HCT116 (cell line): Measurements from ENCODE around the gene ADIPOQ. TPM values are rescaled to one million over a fixed set of nuclear protein-coding genes. Genes with fewer than 3 reads are reported as not detected.

Experiments used
- ATAC-seq: fragments of 200-7000 bp; cut with Tn5 transposase; 2 replicates; pipeline ENCODE4 v1.9.1; 2020; ENCODE audit warnings: mild to moderate bottlenecking, moderate library complexity
- BruUV-seq: library from RNA; stranded (reverse); fragments of 400-500 nt; replicated peaks from 2 replicates; lab custom pipeline; 2021; lab: Mats Ljungman, UMichigan
- CTCF ChIA-PET: fragments of 300-600 bp; sonication (Branson Sonifier 250); formaldehyde crosslinking; loops from one replicate; lab custom pipeline; 2021; ENCODE audit warnings: antibody characterized with exemption; lab: Charles Lee
- POLR2A ChIA-PET: fragments of 300-600, 350-600 bp; sonication (Branson Sonifier 250); formaldehyde crosslinking; loops from one replicate; lab custom pipeline; 2021; ENCODE audit warnings: antibody characterized with exemption; lab: Charles Lee
- RAD21 ChIA-PET, 2 experiments: fragments of 300-600 bp; sonication (Branson Sonifier 250); formaldehyde crosslinking; loops; one replicate each; lab custom pipeline; 2023; ENCODE audit warnings: low total read pairs in 2 of 2; ENCODE audit not compliant: uncharacterized antibody in 2 of 2, unreplicated experiment in 2 of 2, low non-redundant PET in 1 of 2; lab: Charles Lee
- DNase-seq: peaks from one replicate; pipeline ENCODE4 v3.0.0-alpha.2; 2010; ENCODE audit warnings: low read depth, low spot score
- H2AFZ ChIP-seq: fragments of 200-600 bp; shearing (Covaris generic), sonication (generic); 2 replicates; pipeline ENCODE4 v1.6.1; 2017; ENCODE audit warnings: low read depth, mixed run types, mixed read lengths, antibody characterized with exemption, low read length; ENCODE audit not compliant: poor library complexity, severe bottlenecking
- H3K27ac ChIP-seq: 2 replicates; pipeline ENCODE4 v1.5.1; 2012; ENCODE audit warnings: low read depth, low read length
- H3K27me3 ChIP-seq: fragments of 200-600 bp; sonication (generic); 2 replicates; pipeline ENCODE4 v1.6.1; 2016; ENCODE audit warnings: mixed run types, low read length, mixed read lengths; ENCODE audit not compliant: insufficient read depth
- H3K36me3 ChIP-seq, 2 experiments: fragments of 200-500 bp in 1 of 2; fragments of 200-600 bp in 1 of 2; sonication (Bioruptor generic) in 1 of 2; sonication (generic) in 1 of 2; 2 replicates each; pipeline versions ENCODE4 v1.5.1 to v1.6.1; 2014 to 2016; ENCODE audit warnings: low read length in 2 of 2, inconsistent platforms in 1 of 2, mixed read lengths in 1 of 2, mixed run types in 1 of 2; ENCODE audit not compliant: insufficient read depth in 2 of 2, control insufficient read depth in 1 of 2
- H3K4me1 ChIP-seq, 2 experiments: fragments of 200-600 bp in 1 of 2; sonication (generic) in 1 of 2; 2 replicates each; pipeline versions ENCODE4 v1.5.1 to v1.6.1; 2012 to 2017; ENCODE audit warnings: low read length in 2 of 2, inconsistent platforms in 1 of 2, mild to moderate bottlenecking in 1 of 2, mixed read lengths in 1 of 2, mixed run types in 1 of 2, moderate library complexity in 1 of 2; ENCODE audit not compliant: insufficient read depth in 2 of 2, control insufficient read depth in 1 of 2
- H3K4me2 ChIP-seq: fragments of 200-600 bp; sonication (generic); 2 replicates; pipeline ENCODE4 v1.6.1; 2017; ENCODE audit warnings: mixed run types, low read length, mixed read lengths
- H3K4me3 ChIP-seq, 2 experiments: fragments of 200-600 bp in 1 of 2; sonication (generic) in 1 of 2; replicated peaks in 1 of 2; 2 replicates each; pipeline ENCODE4 v1.5.1; 2011 to 2016; ENCODE audit warnings: low read length in 2 of 2, control low read depth in 1 of 2, low read depth in 1 of 2, mild to moderate bottlenecking in 1 of 2, mixed read lengths in 1 of 2, mixed run types in 1 of 2
- H3K79me2 ChIP-seq: fragments of 200-600 bp; sonication (generic); 2 replicates; pipeline ENCODE4 v1.6.1; 2017; ENCODE audit warnings: mild to moderate bottlenecking, mixed run types, low read length, moderate library complexity, mixed read lengths; ENCODE audit not compliant: insufficient read depth
- H3K9ac ChIP-seq: fragments of 200-600 bp; sonication (generic); 2 replicates; pipeline ENCODE4 v1.6.1; 2016; ENCODE audit warnings: low read length, mixed read lengths
- H3K9me2 ChIP-seq: fragments of 200-600 bp; sonication (generic), shearing (Covaris generic); 2 replicates; pipeline ENCODE4 v1.6.1; 2017; ENCODE audit warnings: mixed run types, mild to moderate bottlenecking, moderate library complexity; ENCODE audit not compliant: insufficient read depth
- H3K9me3 ChIP-seq, 2 experiments: fragments of 200-500 bp in 1 of 2; fragments of 200-600 bp in 1 of 2; sonication (Bioruptor generic) in 1 of 2; sonication (generic) in 1 of 2; 2 replicates each; pipeline ENCODE4 v1.6.1; 2014 to 2017; ENCODE audit warnings: low read length in 2 of 2, mixed read lengths in 2 of 2, inconsistent platforms in 1 of 2, low read depth in 1 of 2, mild to moderate bottlenecking in 1 of 2, mixed run types in 1 of 2, moderate library complexity in 1 of 2; ENCODE audit not compliant: control insufficient read depth in 1 of 2, insufficient read depth in 1 of 2
- H4K20me1 ChIP-seq: fragments of 200-600 bp; sonication (generic), shearing (Covaris generic); 2 replicates; pipeline ENCODE4 v1.6.1; 2017; ENCODE audit warnings: mixed run types, mild to moderate bottlenecking, moderate library complexity; ENCODE audit not compliant: insufficient read depth
- CEBPB ChIP-seq: IDR thresholded peaks from 2 replicates; pipeline ENCODE4 v1.6.1; 2012; ENCODE audit warnings: low read depth
- EGR1 ChIP-seq: IDR thresholded peaks from 2 replicates; pipeline ENCODE4 v1.6.1; 2012; ENCODE audit warnings: low read depth
- ELF1 ChIP-seq: IDR thresholded peaks from 2 replicates; pipeline ENCODE4 v1.6.1; 2012; ENCODE audit warnings: low read depth, borderline replicate concordance
- FOSL1 ChIP-seq: IDR thresholded peaks from 2 replicates; pipeline ENCODE4 v1.6.1; 2012; ENCODE audit warnings: low read depth
- POLR2A ChIP-seq: IDR thresholded peaks from 2 replicates; pipeline ENCODE4 v1.7.0; 2011; ENCODE audit warnings: borderline replicate concordance; ENCODE audit not compliant: insufficient read depth, insufficient read length; ENCODE audit errors: extremely low read depth
- POLR2AphosphoS5 ChIP-seq: IDR thresholded peaks from 2 replicates; pipeline ENCODE4 v1.6.1; 2011; ENCODE audit warnings: mild to moderate bottlenecking, low read depth, low read length, moderate library complexity
- RAD21 ChIP-seq: IDR thresholded peaks from 2 replicates; pipeline ENCODE4 v1.6.1; 2012; ENCODE audit warnings: low read depth, mild to moderate bottlenecking
- SIN3A ChIP-seq: IDR thresholded peaks from 2 replicates; pipeline ENCODE4 v1.6.1; 2012; ENCODE audit warnings: low read depth
- SRF ChIP-seq: IDR thresholded peaks from 2 replicates; pipeline ENCODE4 v1.6.1; 2012; ENCODE audit warnings: low read depth
- TCF7L2 ChIP-seq: IDR thresholded peaks from 2 replicates; pipeline ENCODE4 v1.7.0; 2011; ENCODE audit warnings: borderline replicate concordance, inconsistent platforms; ENCODE audit not compliant: insufficient read depth, insufficient read length; ENCODE audit errors: extremely low read depth
- YY1 ChIP-seq: IDR thresholded peaks from 2 replicates; pipeline ENCODE4 v1.6.1; 2011; ENCODE audit warnings: low read length, low read depth, moderate library complexity, mild to moderate bottlenecking; ENCODE audit not compliant: insufficient replicate concordance; ENCODE audit errors: extremely low read depth
- ZFX ChIP-seq: fragments of 450-650 bp; IDR thresholded peaks from 2 replicates; pipeline ENCODE4 v1.6.1; 2017
- ZNF274 ChIP-seq: fragments of 200-500 bp; sonication (Bioruptor generic); IDR thresholded peaks from 2 replicates; pipeline ENCODE4 v1.6.1; 2014; ENCODE audit warnings: mild to moderate bottlenecking, low read depth, low read length, inconsistent platforms
- intact Hi-C: fragments of 100-400 bp; cut with micrococcal nuclease; formaldehyde crosslinking; loops from 2 replicates; pipeline ENCODE4 v1.10.0; 2022
- total RNA-seq: library from RNA; stranded (reverse); gene quantifications from one replicate; pipeline ENCODE4 v1.2.1, GENCODE V29; 2021; ENCODE audit not compliant: unreplicated experiment
- TF ChIP-seq, protein P1 (sequence below): IDR thresholded peaks from 2 replicates; pipeline ENCODE4 v1.6.1; 2012; ENCODE audit warnings: low read depth
- TF ChIP-seq, protein P2 (sequence below): IDR thresholded peaks from 2 replicates; pipeline ENCODE4 v1.6.1; 2012
- TF ChIP-seq, protein P3 (sequence below): IDR thresholded peaks from 2 replicates; pipeline ENCODE4 v1.6.1; 2012
- TF ChIP-seq, protein P4 (sequence below), 3 experiments: fragments of 200-600 bp in 1 of 3; sonication (generic) in 1 of 3; IDR thresholded peaks in 2 of 3; conservative IDR thresholded peaks in 1 of 3; 2 replicates each; pipeline ENCODE4 v1.5.1; 2012 to 2017; ENCODE audit warnings: low read depth in 2 of 3, low read length in 2 of 3, antibody characterized with exemption in 1 of 3, borderline replicate concordance in 1 of 3, control low read depth in 1 of 3, mild to moderate bottlenecking in 1 of 3, mixed read lengths in 1 of 3, mixed run types in 1 of 3, moderate library complexity in 1 of 3; ENCODE audit not compliant: insufficient read depth in 1 of 3

The ADIPOQ gene
- total RNA-seq, 1 experiment from 2014 or later = not detected

DNA sequence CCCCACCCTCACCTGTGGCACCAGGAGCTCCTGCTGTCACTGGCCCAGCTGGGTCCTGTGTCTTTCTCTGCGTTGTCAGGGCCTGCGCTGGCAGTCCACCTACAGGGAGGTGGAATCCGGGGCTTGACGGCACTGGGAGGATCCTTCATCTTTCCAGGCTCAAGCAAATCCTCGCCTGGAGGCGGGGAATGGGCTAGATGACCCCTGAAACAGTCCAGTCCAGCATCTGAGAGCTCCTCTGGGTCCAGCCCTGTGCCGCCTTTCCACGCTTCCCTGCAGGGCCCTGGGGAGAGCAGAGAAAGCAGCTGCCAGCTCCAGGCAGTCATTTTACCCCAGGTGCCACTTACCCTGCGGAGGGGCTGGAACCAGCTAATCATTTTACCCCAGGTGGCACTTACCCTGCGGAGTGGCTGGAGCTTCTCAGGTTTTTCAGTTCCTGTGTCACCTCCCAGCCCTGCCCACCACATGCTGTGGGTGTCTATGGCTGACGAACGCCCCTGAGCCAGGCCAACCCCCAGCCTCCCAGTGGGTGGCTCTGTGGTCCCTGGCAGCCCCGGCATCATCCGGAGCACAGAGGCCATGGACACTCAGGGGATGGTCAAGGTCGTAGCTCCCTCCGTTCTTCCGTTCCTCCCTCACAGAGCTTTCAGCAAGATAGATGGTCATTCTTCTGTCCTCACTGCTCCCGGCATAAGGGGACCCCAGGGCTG is 17.9 kb upstream of the ADIPOQ start:
- DNase-seq (no peak), ATAC-seq (no peak)
- CTCF ChIA-PET = no interaction called here
- H3K27ac ChIP-seq = no peak overlapping the region
- intact Hi-C loops = loop anchor here (10.0 kb wide), 3 partner anchors 240 to 840 kb away; no protein-coding TSS in a partner anchor
- H4K20me1 ChIP-seq = no peaks in the 10 kb centered on the region
- RAD21 ChIA-PET = no interaction called here
- H3K4me1 ChIP-seq = peaks cover 4 to 14% of the 10 kb centered on the region in 2 experiments; a peak in 2 of 4 replicates
- H3K9me2 ChIP-seq = no peaks in the 10 kb centered on the region
- BruUV-seq = no TSS peak
- no peak overlapping the region for H3K9ac ChIP-seq
- TF ChIP-seq CEBPB = no peak
- TF ChIP-seq ZFX = no peak
- TF ChIP-seq FOSL1 = no peak
- no peak for TF ChIP-seq SIN3A
- no peak for TF ChIP-seq ELF1
- TF ChIP-seq, protein P1, sequence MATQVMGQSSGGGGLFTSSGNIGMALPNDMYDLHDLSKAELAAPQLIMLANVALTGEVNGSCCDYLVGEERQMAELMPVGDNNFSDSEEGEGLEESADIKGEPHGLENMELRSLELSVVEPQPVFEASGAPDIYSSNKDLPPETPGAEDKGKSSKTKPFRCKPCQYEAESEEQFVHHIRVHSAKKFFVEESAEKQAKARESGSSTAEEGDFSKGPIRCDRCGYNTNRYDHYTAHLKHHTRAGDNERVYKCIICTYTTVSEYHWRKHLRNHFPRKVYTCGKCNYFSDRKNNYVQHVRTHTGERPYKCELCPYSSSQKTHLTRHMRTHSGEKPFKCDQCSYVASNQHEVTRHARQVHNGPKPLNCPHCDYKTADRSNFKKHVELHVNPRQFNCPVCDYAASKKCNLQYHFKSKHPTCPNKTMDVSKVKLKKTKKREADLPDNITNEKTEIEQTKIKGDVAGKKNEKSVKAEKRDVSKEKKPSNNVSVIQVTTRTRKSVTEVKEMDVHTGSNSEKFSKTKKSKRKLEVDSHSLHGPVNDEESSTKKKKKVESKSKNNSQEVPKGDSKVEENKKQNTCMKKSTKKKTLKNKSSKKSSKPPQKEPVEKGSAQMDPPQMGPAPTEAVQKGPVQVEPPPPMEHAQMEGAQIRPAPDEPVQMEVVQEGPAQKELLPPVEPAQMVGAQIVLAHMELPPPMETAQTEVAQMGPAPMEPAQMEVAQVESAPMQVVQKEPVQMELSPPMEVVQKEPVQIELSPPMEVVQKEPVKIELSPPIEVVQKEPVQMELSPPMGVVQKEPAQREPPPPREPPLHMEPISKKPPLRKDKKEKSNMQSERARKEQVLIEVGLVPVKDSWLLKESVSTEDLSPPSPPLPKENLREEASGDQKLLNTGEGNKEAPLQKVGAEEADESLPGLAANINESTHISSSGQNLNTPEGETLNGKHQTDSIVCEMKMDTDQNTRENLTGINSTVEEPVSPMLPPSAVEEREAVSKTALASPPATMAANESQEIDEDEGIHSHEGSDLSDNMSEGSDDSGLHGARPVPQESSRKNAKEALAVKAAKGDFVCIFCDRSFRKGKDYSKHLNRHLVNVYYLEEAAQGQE = no peak
- no peak for TF ChIP-seq TCF7L2
- TF ChIP-seq POLR2AphosphoS5 = no peak; the same call in 1 of the 2 replicates
- TF ChIP-seq, protein P2, sequence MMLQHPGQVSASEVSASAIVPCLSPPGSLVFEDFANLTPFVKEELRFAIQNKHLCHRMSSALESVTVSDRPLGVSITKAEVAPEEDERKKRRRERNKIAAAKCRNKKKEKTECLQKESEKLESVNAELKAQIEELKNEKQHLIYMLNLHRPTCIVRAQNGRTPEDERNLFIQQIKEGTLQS = no peak
- TF ChIP-seq SRF = no peak
- TF ChIP-seq ZNF274 = no peak
- TF ChIP-seq, protein P3, sequence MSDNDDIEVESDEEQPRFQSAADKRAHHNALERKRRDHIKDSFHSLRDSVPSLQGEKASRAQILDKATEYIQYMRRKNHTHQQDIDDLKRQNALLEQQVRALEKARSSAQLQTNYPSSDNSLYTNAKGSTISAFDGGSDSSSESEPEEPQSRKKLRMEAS = no peak
- TF ChIP-seq POLR2A = no peak
- TF ChIP-seq EGR1 = no peak
- TF ChIP-seq RAD21 = no peak
- TF ChIP-seq, protein P4, sequence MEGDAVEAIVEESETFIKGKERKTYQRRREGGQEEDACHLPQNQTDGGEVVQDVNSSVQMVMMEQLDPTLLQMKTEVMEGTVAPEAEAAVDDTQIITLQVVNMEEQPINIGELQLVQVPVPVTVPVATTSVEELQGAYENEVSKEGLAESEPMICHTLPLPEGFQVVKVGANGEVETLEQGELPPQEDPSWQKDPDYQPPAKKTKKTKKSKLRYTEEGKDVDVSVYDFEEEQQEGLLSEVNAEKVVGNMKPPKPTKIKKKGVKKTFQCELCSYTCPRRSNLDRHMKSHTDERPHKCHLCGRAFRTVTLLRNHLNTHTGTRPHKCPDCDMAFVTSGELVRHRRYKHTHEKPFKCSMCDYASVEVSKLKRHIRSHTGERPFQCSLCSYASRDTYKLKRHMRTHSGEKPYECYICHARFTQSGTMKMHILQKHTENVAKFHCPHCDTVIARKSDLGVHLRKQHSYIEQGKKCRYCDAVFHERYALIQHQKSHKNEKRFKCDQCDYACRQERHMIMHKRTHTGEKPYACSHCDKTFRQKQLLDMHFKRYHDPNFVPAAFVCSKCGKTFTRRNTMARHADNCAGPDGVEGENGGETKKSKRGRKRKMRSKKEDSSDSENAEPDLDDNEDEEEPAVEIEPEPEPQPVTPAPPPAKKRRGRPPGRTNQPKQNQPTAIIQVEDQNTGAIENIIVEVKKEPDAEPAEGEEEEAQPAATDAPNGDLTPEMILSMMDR (IDR thresholded peaks at IDR 0.05 in 2 of 3, conservative IDR thresholded peaks at IDR 0.05 in 1 of 3; ENCODE audit: borderline replicate concordance in 1 of 3, insufficient read depth in 1 of 3, low read depth in 2 of 3, low read length in 2 of 3) = no peak
- no peak for TF ChIP-seq YY1
- no peak overlapping the region for H3K4me2 ChIP-seq
- no peaks in the 10 kb centered on the region; the same call in 1 of the 2 replicates for H3K79me2 ChIP-seq
- H2AFZ ChIP-seq = no peak overlapping the region
- H3K27me3 ChIP-seq = peaks cover 1% of the 10 kb centered on the region
- POLR2A ChIA-PET = no interaction called here
- no peaks in the 10 kb centered on the region for H3K36me3 ChIP-seq
- H3K9me3 ChIP-seq = no peaks in the 10 kb centered on the region
- H3K4me3 ChIP-seq = no peak overlapping the region
